Urinary bladder (tissue), 4 donors: Measurements from ENCODE around the gene SKOR2. TPM values are rescaled to one million over a fixed set of nuclear protein-coding genes. Genes with fewer than 3 reads are reported as not detected.

Experiments used
- DNase-seq: peaks from one replicate; pipeline ENCODE4 v3.0.0-alpha.2; 2015; ENCODE audit errors: extremely low spot score
- H3K27ac ChIP-seq: one replicate; pipeline ENCODE4 v1.5.1; 2013; ENCODE audit warnings: low read depth, mild to moderate bottlenecking, moderate library complexity
- H3K36me3 ChIP-seq: one replicate; pipeline ENCODE4 v1.6.1; 2013; ENCODE audit warnings: mild to moderate bottlenecking, moderate library complexity; ENCODE audit not compliant: insufficient read depth
- H3K4me1 ChIP-seq: one replicate; pipeline ENCODE4 v1.6.1; 2013; ENCODE audit warnings: mild to moderate bottlenecking, moderate library complexity; ENCODE audit not compliant: insufficient read depth
- H3K4me3 ChIP-seq: one replicate; pipeline ENCODE4 v1.5.1; 2013; ENCODE audit warnings: low read depth, low read length
- WGBS: extraction: QIAGEN DNeasy Blood & Tissue Kit; methylation state at CpG from one replicate; pipeline ENCODE4 v1.1.7; 2013; 5-methylcytosine and 5-hydroxymethylcytosine counted together
- polyA plus RNA-seq: library from polyadenylated mRNA; stranded (reverse); fragments of 200-250 nt; gene quantifications from one replicate; pipeline ENCODE4 v1.2.3, GENCODE V29; 2013
- total RNA-seq: library from RNA; depleted of rRNA; stranded (reverse); fragments of >200 nt; gene quantifications from one replicate; pipeline ENCODE4 v1.2.3, GENCODE V29; 2014
- donor health status: healthy with polysubstance abuse.
- donor health status: healthy.

The SKOR2 gene
- total and polyA plus RNA-seq, 2 donors = not detected

GRCh38 chr18:47264308-47264700 lies 12.8 kb upstream of the SKOR2 start:
- H3K4me3 ChIP-seq = no peak overlapping the region
- no peak overlapping the region for H3K27ac ChIP-seq
- no peaks in the 10 kb centered on the region for H3K4me1 ChIP-seq
- no peaks in the 10 kb centered on the region for H3K36me3 ChIP-seq
- 3% methylated on average over 10 of the region's 10 CpGs for WGBS
- no peak for DNase-seq

GRCh38 chr18:47263430-47264307 lies 12.2 kb upstream of the SKOR2 start:
- Histone ChIP-seq H3K36me3 (no peaks in the 10 kb centered on the region), H3K4me1 (no peaks in the 10 kb centered on the region), H3K4me3 (no peak overlapping the region), H3K27ac (no peak overlapping the region)
- 1% methylated on average over 69 of the region's 69 CpGs for WGBS
- no peak for DNase-seq

GRCh38 chr18:47263150-47263429 lies 11.6 kb upstream of the SKOR2 start:
- Histone ChIP-seq H3K36me3 (no peaks in the 10 kb centered on the region), H3K4me1 (no peaks in the 10 kb centered on the region), H3K4me3 (no peak overlapping the region), H3K27ac (no peak overlapping the region)
- no peak for DNase-seq
- WGBS = 2% methylated on average over 16 of the region's 16 CpGs

- H3K4me1 ChIP-seq = no peaks in the 10 kb centered on the region
- no peak overlapping the region for H3K4me3 ChIP-seq
- WGBS = 3% methylated on average over 38 of the region's 38 CpGs
- no peak for DNase-seq
- H3K27ac ChIP-seq = no peak overlapping the region
- no peaks in the 10 kb centered on the region for H3K36me3 ChIP-seq
These were observed 11.1 kb upstream of the SKOR2 start for GRCh38 chr18:47262301-47263149.

GRCh38 chr18:47261902-47262300 lies 10.4 kb upstream of the SKOR2 start:
- no peak overlapping the region for H3K4me3 ChIP-seq
- no peaks in the 10 kb centered on the region for H3K4me1 ChIP-seq
- no peaks in the 10 kb centered on the region for H3K36me3 ChIP-seq
- DNase-seq = no peak
- 5% methylated on average over 19 of the region's 19 CpGs for WGBS
- H3K27ac ChIP-seq = no peak overlapping the region

GRCh38 chr18:47260924-47261701 lies 9.7 kb upstream of the SKOR2 start:
- 4% methylated on average over 64 of the region's 64 CpGs for WGBS
- no peaks in the 10 kb centered on the region for H3K4me1 ChIP-seq
- no peaks in the 10 kb centered on the region for H3K36me3 ChIP-seq
- DNase-seq = no peak
- H3K4me3 ChIP-seq = no peak overlapping the region
- no peak overlapping the region for H3K27ac ChIP-seq

- 5% methylated on average over 38 of the region's 38 CpGs for WGBS
These were observed 8.9 kb upstream of the SKOR2 start for GRCh38 chr18:47260120-47260923.

GRCh38 chr18:47254341-47254939 lies 3.0 kb upstream of the SKOR2 start:
- peak; percentile 36 for DNase-seq
- Histone ChIP-seq H3K36me3 (no peaks in the 10 kb centered on the region), H3K27ac (no peak overlapping the region), H3K4me3 (no peak overlapping the region), H3K4me1 (no peaks in the 10 kb centered on the region)
- 1% methylated on average over 31 of the region's 31 CpGs for WGBS

More at GRCh38 chr18:47260120-47260923, 8.9 kb upstream of the SKOR2 start:
- Histone ChIP-seq H3K4me1 (no peaks in the 10 kb centered on the region), H3K36me3 (no peaks in the 10 kb centered on the region), H3K4me3 (no peak overlapping the region), H3K27ac (no peak overlapping the region)
- DNase-seq = no peak

GRCh38 chr18:47253101-47253654 lies 1.7 kb upstream of the SKOR2 start:
- no peak overlapping the region for H3K4me3 ChIP-seq
- no peak overlapping the region for H3K27ac ChIP-seq
- DNase-seq = no peak
- H3K36me3 ChIP-seq = no peaks in the 10 kb centered on the region
- 3% methylated on average over 11 of the region's 11 CpGs for WGBS
- no peaks in the 10 kb centered on the region for H3K4me1 ChIP-seq

GRCh38 chr18:47250391-47251046 lies 941 bp downstream of the SKOR2 start:
- no peak for DNase-seq
- no peak overlapping the region for H3K27ac ChIP-seq
- H3K4me1 ChIP-seq = peaks cover 4% of the 10 kb centered on the region
- H3K36me3 ChIP-seq = no peaks in the 10 kb centered on the region
- 3% methylated on average over 26 of the region's 26 CpGs for WGBS
- no peak overlapping the region for H3K4me3 ChIP-seq

- Histone ChIP-seq H3K27ac (no peak overlapping the region), H3K4me1 (peaks cover 4% of the 10 kb centered on the region), H3K4me3 (no peak overlapping the region), H3K36me3 (no peaks in the 10 kb centered on the region)
- 7% methylated on average over 7 of the region's 7 CpGs for WGBS
- no peak for DNase-seq
These were observed 2.0 kb downstream of the SKOR2 start for GRCh38 chr18:47249314-47249981.
